ENCODE measurements around the gene ITGA1.

DNA sequence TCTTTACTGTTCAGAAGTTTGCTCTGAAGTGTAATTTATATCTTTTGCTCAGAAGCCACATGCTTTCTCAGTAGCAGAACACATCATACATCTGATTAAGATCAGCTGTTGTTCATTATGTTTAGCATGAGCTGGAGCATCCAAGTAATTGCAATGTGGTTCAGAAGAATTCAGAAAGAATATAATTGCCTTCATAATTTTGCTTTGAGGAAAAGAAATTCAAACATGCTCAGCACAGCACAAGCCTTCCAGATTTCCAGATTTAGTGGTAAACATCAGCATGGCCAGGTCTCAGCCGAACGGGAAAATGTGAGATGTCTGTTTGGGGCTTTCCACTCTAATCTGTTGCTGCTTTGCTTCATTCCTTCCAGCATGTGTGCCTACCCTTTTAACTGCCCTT lies 65.9 kb downstream of the ITGA1 start:
- TF ChIP-seq POLR2AphosphoS5 (IDR thresholded peaks at IDR 0.05; ENCODE audit: low read depth, low read length) = no peak
- TF ChIP-seq, protein P1, sequence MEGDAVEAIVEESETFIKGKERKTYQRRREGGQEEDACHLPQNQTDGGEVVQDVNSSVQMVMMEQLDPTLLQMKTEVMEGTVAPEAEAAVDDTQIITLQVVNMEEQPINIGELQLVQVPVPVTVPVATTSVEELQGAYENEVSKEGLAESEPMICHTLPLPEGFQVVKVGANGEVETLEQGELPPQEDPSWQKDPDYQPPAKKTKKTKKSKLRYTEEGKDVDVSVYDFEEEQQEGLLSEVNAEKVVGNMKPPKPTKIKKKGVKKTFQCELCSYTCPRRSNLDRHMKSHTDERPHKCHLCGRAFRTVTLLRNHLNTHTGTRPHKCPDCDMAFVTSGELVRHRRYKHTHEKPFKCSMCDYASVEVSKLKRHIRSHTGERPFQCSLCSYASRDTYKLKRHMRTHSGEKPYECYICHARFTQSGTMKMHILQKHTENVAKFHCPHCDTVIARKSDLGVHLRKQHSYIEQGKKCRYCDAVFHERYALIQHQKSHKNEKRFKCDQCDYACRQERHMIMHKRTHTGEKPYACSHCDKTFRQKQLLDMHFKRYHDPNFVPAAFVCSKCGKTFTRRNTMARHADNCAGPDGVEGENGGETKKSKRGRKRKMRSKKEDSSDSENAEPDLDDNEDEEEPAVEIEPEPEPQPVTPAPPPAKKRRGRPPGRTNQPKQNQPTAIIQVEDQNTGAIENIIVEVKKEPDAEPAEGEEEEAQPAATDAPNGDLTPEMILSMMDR (IDR thresholded peaks at IDR 0.05) = no peak

Measured in Panc1 (cell line).